Heart left ventricle (tissue), 16 donors: ENCODE measurements around the gene GPRASP2. TPM values are rescaled to one million over a fixed set of nuclear protein-coding genes. Genes with fewer than 3 reads are reported as not detected.

ENCODE experiments used
- ATAC-seq, 4 donors: fragments of 200-7000 bp; cut with Tn5 transposase; one replicate each; pipeline ENCODE4 v1.9.1; 2020 to 2022; ENCODE audit warnings: moderate library complexity in 4 of 4, mild to moderate bottlenecking in 3 of 4, moderate number of reproducible peaks in 1 of 4
- DNase-seq, 5 donors: peaks; one replicate each; pipeline ENCODE4 v3.0.0-alpha.2; 2020
- H3K27ac ChIP-seq, 12 donors: fragments of 200-600 bp; sonication (generic) in 4 of 12; one replicate each; pipeline versions ENCODE4 v1.5.0 to v1.8.0; 2016 to 2022; ENCODE audit warnings: mild to moderate bottlenecking in 2 of 12
- H3K27me3 ChIP-seq, 9 donors: fragments of 200-600 bp; sonication (generic) in 2 of 9; one replicate each; pipeline versions ENCODE4 v1.5.1 to v1.8.0; 2016 to 2022; ENCODE audit warnings: mild to moderate bottlenecking in 3 of 9
- H3K36me3 ChIP-seq, 9 donors: fragments of 200-600 bp; sonication (generic) in 2 of 9; one replicate each; pipeline versions ENCODE4 v1.5.0 to v1.8.0; 2018 to 2022; ENCODE audit warnings: mild to moderate bottlenecking in 2 of 9
- H3K4me1 ChIP-seq, 12 donors: fragments of 200-600 bp; sonication (generic) in 4 of 12; one replicate each; pipeline versions ENCODE4 v1.5.0 to v1.8.0; 2016 to 2022; ENCODE audit warnings: mild to moderate bottlenecking in 3 of 12
- H3K4me3 ChIP-seq, 12 donors: fragments of 200-600 bp; sonication (generic) in 4 of 12; one replicate each; pipeline versions ENCODE4 v1.5.0 to v1.8.0; 2017 to 2022; ENCODE audit warnings: mild to moderate bottlenecking in 9 of 12, moderate library complexity in 4 of 12
- H3K9me3 ChIP-seq, 12 donors: fragments of 200-600 bp; sonication (generic) in 4 of 12; one replicate each; pipeline versions ENCODE4 v1.5.0 to v1.8.0; 2016 to 2022; ENCODE audit warnings: mild to moderate bottlenecking in 1 of 12
- POLR2A ChIP-seq, 2 donors: fragments of 450-650 bp; IDR thresholded peaks; one replicate each; pipeline ENCODE4 v1.6.1; 2017; ENCODE audit warnings: antibody characterized with exemption in 2 of 2, mild to moderate bottlenecking in 2 of 2, moderate library complexity in 2 of 2
- WGBS, 4 donors: extraction: QIAGEN DNeasy Blood & Tissue Kit in 2 of 4; methylation state at CpG; one replicate each; pipeline versions ENCODE4 v1.1.5 to v1.1.7; 2013 to 2018; 5-methylcytosine and 5-hydroxymethylcytosine counted together
- intact Hi-C, 10 donors: fragments of 100-400 bp; cut with DNase I; formaldehyde crosslinking; loops; one replicate each; pipeline versions ENCODE4 v1.11.1 to v1.14.2; 2022
- polyA plus RNA-seq, 2 donors: library from polyadenylated mRNA; stranded (reverse); fragments of 200-250 nt; gene quantifications; one replicate each; pipeline ENCODE4 v1.2.3, GENCODE V29; 2013
- total RNA-seq, 9 donors: library from RNA; depleted of rRNA in 2 of 9; stranded (reverse); fragments of >200 nt in 2 of 9; fragmentation: NEBNext Ultra II Directional in 3 of 9; extraction: Animal tissue kit (Norgen Biotek cat#: 25700) in 3 of 9; gene quantifications; one replicate each; pipeline versions ENCODE4 v1.1.0 to v1.2.4, GENCODE V29; 2016 to 2023
- TF ChIP-seq, protein P1 (sequence below), 12 donors: fragments of 200-600 bp; sonication (generic) in 4 of 12; IDR thresholded peaks; one replicate each; pipeline versions ENCODE4 v1.5.0 to v1.8.0; 2018 to 2022; ENCODE audit warnings: antibody characterized with exemption in 12 of 12, mild to moderate bottlenecking in 5 of 12
- donor health status: ischemic (EF 13 %, LVEDD 7.1; RV severe dilation, severe dysfunction).
- donor health status: healthy with polysubstance abuse.
- donor health status: DM: no; HTN: yes; CAD: no.
- donor health status: DM: no; HTN: no; CAD: no.
- donor health status: ischemic (EF 25% LVEDD 6.9; RV normal size, moderate dysfunction).
- donor health status: ischemic (EF 25% LVEDD 5.7; RV mildly dilated, moderate dysfunction).
- donor health status: healthy.
- donor health status: DM: yes; HTN: yes; CAD: no.
- donor health status: ischemic (EF 35%, LVEDD 5.7; RV mildly dilated, moderate dysfunction).
- donor health status: nonischemic (EF 11% LVEDD 7.7; RV severe dilation, severe dysfunction).
- donor health status: DM: yes; HTN: yes; CAD: no.
- donor health status: PGD.
- donor health status: ischemic (EF 29% LVEDD 5.4; RV normal size, mild dysfunction).
- donor health status: nonischemic (EF 23%, LVEDD 6.1; RV moderate dilation, normal function).

GPRASP2 gene
- total and polyA plus RNA-seq, 11 donors: 4.3 to 19.6 (median 11.2) TPM

DNA sequence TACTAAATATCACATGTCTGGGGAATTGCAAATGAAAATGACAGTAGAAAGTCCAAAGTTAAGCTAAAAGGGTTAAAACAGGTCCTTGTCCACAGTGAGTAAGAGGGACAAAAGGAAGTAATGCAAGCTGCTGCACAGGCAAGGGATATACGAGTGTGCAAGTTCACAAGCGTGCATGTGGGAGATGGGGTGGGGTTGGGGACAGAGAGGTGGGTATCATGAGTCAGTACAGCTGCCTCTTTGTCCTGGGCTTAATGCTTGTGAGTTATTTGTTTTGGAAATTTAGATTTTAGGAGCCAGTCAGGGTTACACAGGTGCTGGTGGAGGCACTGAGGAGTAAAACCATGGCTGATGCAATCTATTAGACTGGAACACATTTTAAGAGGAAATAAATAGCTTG, 3.3 kb upstream of the GPRASP2 start:
- DNase-seq (no peak), ATAC-seq (no peak)
- no peak overlapping the region for H3K27ac ChIP-seq
- H3K4me1 ChIP-seq: peaks cover 0 to 5% (median 0%) of the 10 kb centered on the region in 12 donors
- no peak for TF ChIP-seq POLR2A (IDR thresholded peaks at IDR 0.05)
- TF ChIP-seq, protein P1, sequence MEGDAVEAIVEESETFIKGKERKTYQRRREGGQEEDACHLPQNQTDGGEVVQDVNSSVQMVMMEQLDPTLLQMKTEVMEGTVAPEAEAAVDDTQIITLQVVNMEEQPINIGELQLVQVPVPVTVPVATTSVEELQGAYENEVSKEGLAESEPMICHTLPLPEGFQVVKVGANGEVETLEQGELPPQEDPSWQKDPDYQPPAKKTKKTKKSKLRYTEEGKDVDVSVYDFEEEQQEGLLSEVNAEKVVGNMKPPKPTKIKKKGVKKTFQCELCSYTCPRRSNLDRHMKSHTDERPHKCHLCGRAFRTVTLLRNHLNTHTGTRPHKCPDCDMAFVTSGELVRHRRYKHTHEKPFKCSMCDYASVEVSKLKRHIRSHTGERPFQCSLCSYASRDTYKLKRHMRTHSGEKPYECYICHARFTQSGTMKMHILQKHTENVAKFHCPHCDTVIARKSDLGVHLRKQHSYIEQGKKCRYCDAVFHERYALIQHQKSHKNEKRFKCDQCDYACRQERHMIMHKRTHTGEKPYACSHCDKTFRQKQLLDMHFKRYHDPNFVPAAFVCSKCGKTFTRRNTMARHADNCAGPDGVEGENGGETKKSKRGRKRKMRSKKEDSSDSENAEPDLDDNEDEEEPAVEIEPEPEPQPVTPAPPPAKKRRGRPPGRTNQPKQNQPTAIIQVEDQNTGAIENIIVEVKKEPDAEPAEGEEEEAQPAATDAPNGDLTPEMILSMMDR (IDR thresholded peaks at IDR 0.05): no peak
- H3K36me3 ChIP-seq: peaks cover 0 to under 1% (median 0%) of the 10 kb centered on the region in 9 donors
- H3K9me3 ChIP-seq: no peaks in the 10 kb centered on the region
- peaks cover 0 to 29% (median 0%) of the 10 kb centered on the region in 9 donors for H3K27me3 ChIP-seq
- intact Hi-C loops: loop anchor here in 1 of 10 donors (10.0 kb wide), 1 partner anchor 214 kb away; no protein-coding TSS in a partner anchor
- no peak overlapping the region for H3K4me3 ChIP-seq
- 44 to 67% (median 65%) methylated on average over 2 of the region's 2 CpGs for WGBS, 4 donors

DNA sequence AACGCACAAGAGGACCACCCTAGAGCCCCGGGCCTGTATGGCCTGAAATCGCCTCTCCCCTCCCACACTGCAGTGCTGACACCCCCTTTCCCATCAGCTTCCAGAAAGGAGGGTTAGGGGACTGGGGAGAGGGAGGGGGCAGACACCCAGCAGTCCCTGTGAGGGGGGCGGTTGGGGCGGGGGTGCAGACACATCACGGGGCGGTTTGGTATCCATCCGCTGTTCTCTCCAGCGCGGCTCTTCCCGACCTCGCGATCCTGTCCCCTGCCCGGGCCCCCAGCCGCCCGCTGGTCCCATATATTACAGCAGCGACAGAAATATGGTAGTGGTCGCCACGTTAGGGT, 404 bp upstream of the GPRASP2 start:
- ATAC-seq (peak in 2 of 4 donors; percentile 3), DNase-seq (no peak)
- no peaks in the 10 kb centered on the region for H3K9me3 ChIP-seq
- peaks cover 0 to 26% (median 0%) of the 10 kb centered on the region in 9 donors for H3K27me3 ChIP-seq
- H3K4me3 ChIP-seq: peak overlapping the region; percentile 48 to 93 (median 68)
- peaks cover 0 to 5% (median 0%) of the 10 kb centered on the region in 12 donors for H3K4me1 ChIP-seq
- TF ChIP-seq, protein P1 (IDR thresholded peaks at IDR 0.05): no peak
- TF ChIP-seq POLR2A (IDR thresholded peaks at IDR 0.05): no peak
- WGBS, 4 donors: 7 to 72% (median 21%) methylated on average over 3 to 19 of the region's 19 CpGs
- peak overlapping the region in 3 of 12 donors; percentile 77 to 92 (median 85) for H3K27ac ChIP-seq
- H3K36me3 ChIP-seq: peaks cover 0 to 9% (median 0%) of the 10 kb centered on the region in 9 donors
- intact Hi-C loops: loop anchor here in 6 of 10 donors (2.0 to 10.0 kb wide), 5 partner anchors 57 to 113 kb away; partner anchors contain the start of genes GPRASP1 (in 6 of the 6) and ARMCX5 (in 1 of the 6)

DNA sequence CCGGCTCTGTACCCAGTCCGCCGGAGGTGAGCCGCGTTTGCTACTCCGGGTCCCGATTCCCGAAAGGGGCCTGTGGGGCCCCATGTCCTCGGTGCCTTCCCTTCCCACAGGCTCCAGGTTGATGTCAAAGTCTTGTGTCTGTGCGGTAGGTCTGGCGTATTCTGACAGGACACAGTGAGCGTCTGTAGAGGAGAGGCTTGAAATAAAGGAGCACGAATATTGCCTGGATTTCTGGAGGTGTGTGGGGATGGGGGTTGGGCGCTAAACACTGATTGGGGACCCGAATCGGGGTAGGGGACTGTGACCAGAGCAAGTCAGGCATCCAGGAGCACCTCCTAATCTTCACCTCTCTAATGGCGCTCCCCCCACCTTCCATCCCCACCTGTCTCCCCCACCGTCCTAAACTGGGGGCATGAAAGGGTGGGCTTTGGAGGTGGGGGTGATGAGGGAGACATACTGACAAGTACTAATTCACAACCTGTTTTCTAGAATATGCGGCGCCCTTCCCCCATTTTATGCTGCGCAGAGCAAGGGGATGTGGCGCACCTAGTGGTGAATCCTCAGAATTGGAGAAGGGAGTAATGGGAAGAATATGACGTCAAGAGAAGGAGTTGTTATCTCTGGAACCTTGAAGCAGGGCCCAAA, 855 bp downstream of the GPRASP2 start:
- Histone ChIP-seq H3K27me3 (peaks cover 0 to 19% (median 0%) of the 10 kb centered on the region in 9 donors), H3K4me3 (peak overlapping the region; percentile 48 to 93 (median 68)), H3K4me1 (peaks cover 0 to 5% (median 0%) of the 10 kb centered on the region in 12 donors), H3K27ac (peak overlapping the region; percentile 52 to 92 (median 81)), H3K9me3 (no peaks in the 10 kb centered on the region), H3K36me3 (peaks cover 0 to 9% (median 0%) of the 10 kb centered on the region in 9 donors)
- DNase-seq: peak in 4 of 5 donors; percentile 47 to 61 (median 54)
- TF ChIP-seq POLR2A (IDR thresholded peaks at IDR 0.05): no peak
- TF ChIP-seq, protein P1 (IDR thresholded peaks at IDR 0.05): peak; percentile 32 to 74 (median 54)
- WGBS, 4 donors: 1 to 34% (median 12%) methylated on average over 14 to 23 of the region's 23 CpGs
- intact Hi-C loops: loop anchor here in 6 of 10 donors (2.0 to 10.0 kb wide), 5 partner anchors 58 to 114 kb away; partner anchors contain the start of genes GPRASP1 (in 6 of the 6) and ARMCX5 (in 1 of the 6)
- ATAC-seq: peak; percentile 71 to 88 (median 80)

DNA sequence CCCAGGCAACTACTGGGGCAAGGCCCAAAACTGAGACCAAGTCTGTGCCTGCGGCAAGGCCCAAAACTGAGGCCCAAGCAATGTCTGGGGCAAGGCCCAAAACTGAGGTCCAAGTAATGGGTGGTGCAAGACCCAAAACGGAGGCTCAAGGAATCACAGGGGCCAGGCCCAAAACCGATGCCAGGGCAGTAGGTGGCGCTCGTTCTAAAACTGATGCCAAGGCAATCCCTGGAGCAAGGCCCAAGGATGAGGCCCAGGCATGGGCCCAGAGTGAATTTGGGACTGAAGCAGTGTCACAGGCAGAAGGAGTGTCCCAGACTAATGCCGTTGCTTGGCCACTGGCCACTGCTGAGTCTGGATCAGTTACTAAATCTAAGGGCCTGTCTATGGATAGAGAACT, 2.7 kb downstream of the GPRASP2 start:
- ATAC-seq (no peak), DNase-seq (no peak)
- Histone ChIP-seq H3K9me3 (no peaks in the 10 kb centered on the region), H3K27ac (no peak overlapping the region), H3K27me3 (peaks cover 0 to 17% (median 0%) of the 10 kb centered on the region in 9 donors), H3K4me3 (no peak overlapping the region), H3K36me3 (peaks cover 0 to 9% (median 0%) of the 10 kb centered on the region in 9 donors), H3K4me1 (peaks cover 0 to 8% (median 0%) of the 10 kb centered on the region in 12 donors)
- intact Hi-C loops: loop anchor here in 6 of 10 donors (5.0 to 10.0 kb wide), 4 partner anchors 60 to 113 kb away; partner anchors contain the start of gene GPRASP1 (in 6 of the 6)
- TF ChIP-seq, protein P1 (IDR thresholded peaks at IDR 0.05): no peak
- no peak for TF ChIP-seq POLR2A (IDR thresholded peaks at IDR 0.05)
- 73 to 86% (median 81%) methylated on average over 5 to 6 of the region's 6 CpGs for WGBS, 4 donors
